Stimulated activated CD4-positive, alpha-beta T cell treated with anti-CD3 and anti-CD28 coated beads, TNF-alpha, amount 100 ng/mL, for 24 hours (primary cell): Measurements from ENCODE around the gene DCAF5.
"Not testable (repeated sequence)": the region's sequence is repeated elsewhere in the genome, so short reads cannot be mapped to it uniquely, and the experiment has no call there.

Experiments
- DNase-seq, 3 experiments: peaks; one replicate each; pipeline ENCODE4 v3.0.0-alpha.2; 2020; ENCODE audit warnings: low read depth in 3 of 3

DCAF5 gene

GRCh38 chr14:69096781-69097475 lies 56.0 kb downstream of the DCAF5 start:
- DNase-seq = no peak

DNA sequence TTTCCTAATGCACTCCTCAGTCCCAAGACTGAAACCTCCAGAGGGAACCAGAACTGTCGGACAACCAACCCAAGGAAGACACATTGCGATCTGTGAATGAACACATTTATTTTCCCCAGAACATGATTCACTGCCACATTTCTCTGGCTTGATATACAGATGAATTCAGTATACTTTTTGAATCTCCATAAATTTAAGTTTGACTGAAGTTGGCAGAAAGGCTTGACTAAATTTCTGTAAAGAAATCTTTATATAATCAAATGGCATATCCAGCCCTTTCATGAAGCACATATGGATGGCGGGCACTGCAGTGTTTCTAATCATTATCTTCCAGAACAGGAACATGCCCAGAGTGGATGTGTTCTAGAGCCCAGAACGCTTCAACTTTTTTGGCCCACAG lies 56.7 kb downstream of the DCAF5 start:
- no peak for DNase-seq

DNA sequence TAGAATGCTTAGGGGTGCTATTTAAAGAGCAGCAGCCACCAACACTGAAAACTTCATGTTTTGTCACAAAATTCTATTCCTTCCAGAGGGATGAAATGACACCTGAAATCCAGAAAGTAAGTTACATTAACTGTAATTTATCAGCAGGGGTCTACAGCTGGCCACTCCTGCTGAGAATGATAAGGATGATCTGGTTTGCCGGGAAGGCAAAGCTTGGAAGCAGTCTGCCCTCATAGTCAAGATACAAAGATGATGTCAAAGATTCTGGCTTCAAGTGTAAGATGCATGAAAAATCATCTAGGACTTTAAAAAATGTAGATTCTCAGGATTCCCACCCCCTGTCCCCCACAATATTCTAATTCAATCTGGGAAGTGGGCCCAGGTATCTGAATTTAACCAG lies 58.4 kb downstream of the DCAF5 start:
- DNase-seq = no peak

- no peak for DNase-seq
These were observed 59.1 kb downstream of the DCAF5 start for GRCh38 chr14:69093631-69094421.

- no peak for DNase-seq
These were observed 60.0 kb downstream of the DCAF5 start for GRCh38 chr14:69092840-69093422.

DNA sequence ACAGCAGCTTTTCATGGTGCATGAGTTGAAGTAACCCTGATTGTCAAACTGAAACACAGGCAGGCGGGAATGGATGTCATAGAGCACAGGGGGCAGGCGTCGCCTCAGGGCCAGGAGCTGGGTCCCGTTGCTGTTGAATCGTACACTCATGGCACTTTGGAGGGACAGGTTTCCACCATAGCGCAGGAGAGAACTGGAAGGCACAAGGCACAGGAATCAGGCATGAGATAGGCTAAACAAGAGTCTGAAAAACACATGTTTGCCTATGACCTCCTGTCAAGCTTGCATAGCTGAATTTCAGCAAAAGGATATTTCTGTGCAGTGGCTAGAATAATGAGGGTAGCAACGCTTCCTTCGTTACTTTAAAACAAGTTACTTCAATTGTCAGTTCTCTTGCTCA lies 61.2 kb downstream of the DCAF5 start:
- DNase-seq = no peak

DNA sequence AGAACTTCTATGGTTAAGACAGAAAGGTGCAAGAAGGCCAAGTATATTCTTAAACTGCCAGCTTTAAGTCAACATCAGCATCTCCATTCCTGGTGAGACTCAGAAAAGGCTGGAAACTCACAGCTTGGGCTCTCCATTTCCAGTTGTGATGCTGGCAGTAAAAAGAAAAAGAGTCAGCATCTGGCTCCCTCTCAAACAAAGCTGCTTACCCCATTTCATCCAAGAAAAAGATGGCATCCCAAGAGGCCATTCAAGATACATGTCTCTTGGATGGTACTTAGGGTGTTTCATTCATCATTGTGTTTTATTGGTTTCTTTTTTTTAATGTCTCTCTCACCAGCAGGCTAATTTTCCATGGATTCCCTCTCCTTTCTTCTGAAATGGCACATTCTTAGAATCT lies 61.9 kb downstream of the DCAF5 start:
- no peak for DNase-seq

DNA sequence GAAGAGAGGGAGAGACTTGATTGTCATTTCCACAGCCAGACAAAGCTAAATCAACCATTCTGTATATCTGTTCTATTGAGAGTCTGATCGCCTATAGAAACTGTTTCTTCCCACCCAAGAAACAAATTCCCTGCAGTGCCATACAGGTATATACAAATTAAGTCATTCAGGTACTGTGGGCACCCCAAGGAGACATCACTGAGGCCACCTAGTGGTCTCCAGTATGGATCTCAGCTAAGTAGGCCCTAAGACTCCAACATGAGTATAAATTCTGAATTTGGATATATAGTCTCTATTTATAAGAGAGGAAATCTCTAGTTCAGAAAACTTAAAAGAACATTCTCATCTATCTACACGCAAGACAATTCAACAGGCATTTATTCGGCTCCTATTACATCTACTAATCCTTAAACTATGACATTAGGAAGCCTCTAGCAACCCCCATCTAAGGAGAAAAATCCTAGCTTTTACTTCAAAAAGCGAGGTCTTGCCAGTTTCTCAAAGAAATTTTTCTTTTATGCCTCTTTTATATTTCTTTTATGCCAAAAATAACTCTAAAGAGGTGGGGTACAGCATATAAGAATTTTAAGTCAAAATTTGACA lies 62.6 kb downstream of the DCAF5 start:
- DNase-seq = peak in 1 of 3 experiments; percentile 7

DNA sequence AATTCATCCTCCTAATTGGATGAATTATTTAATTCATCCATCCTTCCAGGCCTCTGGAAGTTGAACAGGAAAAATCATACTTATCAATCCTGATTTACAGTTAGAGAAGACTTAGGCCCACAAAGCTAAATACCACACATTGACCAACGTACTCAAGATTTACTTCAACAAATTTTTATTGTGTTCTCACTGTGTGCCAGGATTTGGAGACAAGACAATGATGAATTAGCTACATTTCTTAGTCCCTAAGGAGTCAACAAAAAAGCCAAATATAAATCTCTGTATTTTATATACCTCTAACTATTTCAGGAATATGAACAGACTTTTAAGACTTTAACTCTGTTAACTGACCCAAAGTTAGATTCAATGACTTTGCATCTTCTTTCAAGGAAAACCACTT lies 63.9 kb downstream of the DCAF5 start:
- DNase-seq = no peak

DNA sequence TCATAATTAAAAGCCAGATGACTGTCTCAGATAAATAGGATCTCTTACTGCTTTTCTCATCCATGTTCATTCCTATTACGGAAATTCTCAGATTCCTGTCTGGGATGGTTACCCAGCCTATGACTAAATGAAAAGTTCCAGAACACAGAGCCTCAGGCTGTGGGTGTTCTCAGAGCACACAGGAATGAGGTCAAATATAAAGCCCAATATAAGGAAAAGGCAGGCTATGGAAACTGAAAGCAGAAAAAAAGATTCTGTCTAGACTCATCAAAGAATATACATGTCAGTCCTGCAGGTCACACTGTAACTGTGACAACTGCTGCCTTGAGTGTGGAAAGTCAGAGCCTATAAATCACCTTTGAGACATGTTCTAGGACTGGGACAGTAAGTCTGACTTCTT lies 64.3 kb downstream of the DCAF5 start:
- DNase-seq = no peak

DNA sequence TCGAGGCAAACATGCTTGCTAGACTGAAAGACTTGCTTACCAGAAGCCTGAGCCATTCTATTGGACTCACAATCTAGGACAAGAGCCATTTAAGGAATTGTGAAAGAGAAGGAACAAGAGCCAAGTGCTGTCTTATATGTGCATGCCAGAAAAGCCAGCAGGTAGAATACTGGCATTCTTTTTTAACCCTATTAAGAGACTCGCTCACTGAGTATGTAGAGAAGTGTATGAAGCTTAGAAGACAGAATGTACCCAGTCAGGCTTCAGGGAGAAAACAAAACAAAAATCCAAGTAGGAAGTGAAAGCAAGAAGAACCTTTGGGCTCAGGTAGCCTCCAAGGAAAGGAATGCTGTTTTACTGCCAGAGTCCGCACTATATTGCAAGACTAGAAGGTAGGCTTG lies 65.9 kb downstream of the DCAF5 start:
- DNase-seq = no peak

DNA sequence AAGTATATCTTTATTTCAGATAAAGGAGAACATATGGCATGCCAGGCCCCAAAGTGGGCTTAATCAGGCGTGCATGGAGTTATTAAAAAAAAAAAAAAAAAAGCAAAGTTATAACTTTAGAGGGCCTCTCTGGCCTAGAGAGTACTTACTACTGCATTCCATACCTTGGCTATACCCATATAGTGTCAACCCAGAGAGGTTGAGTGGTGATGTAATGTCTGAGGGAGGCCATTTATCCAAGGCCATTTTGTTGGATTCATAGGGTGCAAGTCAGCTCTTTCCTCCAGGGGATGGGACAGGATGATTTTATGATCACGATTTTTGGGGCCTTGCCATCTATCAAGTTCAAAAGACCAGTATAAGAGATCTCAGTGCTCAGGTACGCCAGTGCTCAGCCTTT lies 66.4 kb downstream of the DCAF5 start:
- DNase-seq = no peak

GRCh38 chr14:69084023-69084422 lies 68.9 kb downstream of the DCAF5 start:
- no peak for DNase-seq

DNA sequence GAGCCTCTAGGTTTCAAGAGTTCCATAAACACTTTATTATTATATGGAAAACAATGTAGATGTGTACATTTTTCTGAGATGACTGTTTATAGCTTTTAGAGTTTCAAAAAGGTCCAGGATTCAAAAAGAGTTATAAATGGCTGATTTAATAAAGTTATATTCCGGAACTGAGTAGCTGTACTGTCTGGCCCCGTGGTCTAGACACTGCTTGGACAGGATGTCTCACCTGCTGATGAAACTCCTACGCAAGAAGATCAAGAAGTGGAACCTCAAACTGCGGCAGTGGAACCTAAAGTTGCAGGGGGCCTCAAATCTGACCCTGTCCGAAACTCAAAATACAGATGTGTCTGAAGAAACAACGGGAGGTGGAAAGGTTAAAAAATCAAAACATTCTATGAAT lies 69.7 kb downstream of the DCAF5 start:
- no peak for DNase-seq

DNA sequence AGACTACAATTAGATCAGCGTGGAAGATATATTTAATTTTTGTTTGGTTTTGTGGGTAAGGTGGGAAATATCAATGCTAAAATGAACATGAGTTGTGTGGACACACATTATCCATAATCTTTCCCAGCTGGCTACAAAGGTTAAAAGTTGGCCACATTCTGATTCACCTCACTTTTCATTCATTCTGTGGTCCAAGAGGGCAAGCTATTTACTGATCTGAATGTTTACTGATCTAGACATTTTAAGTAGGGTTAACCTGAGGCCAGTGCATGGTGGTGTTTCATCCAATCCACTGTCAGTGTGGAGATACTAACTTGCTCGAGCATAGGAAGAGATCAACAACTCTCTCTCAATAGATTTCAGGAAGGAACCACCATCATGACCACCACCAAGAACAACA lies 71.6 kb downstream of the DCAF5 start:
- no peak for DNase-seq

GRCh38 chr14:69079747-69080146 lies 73.2 kb downstream of the DCAF5 start:
- DNase-seq = no peak

- no peak for DNase-seq
These were observed 73.7 kb downstream of the DCAF5 start for GRCh38 chr14:69079188-69079742.

DNA sequence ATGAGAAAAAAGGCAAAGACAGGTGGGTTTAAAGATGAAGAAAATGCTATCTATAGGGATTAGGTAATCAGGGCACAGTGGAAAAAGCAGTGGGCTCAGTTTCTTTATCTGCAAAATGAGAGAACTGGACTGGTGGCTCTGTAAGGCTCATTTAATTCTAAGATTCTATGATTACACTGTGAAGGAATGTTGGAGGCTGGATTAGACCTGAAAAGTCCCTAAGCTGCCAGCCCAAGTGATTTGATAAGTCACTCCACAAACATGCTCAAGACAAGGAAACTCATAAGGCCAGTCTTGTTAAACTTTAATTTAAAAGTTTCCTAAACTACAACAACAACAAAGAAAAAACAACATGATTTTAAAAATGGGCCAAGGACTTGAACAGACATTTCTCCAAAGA lies 75.1 kb downstream of the DCAF5 start:
- no peak for DNase-seq

GRCh38 chr14:69077185-69077584 lies 75.7 kb downstream of the DCAF5 start:
- not testable (repeated sequence) for DNase-seq

- DNase-seq = no peak
These were observed 76.6 kb downstream of the DCAF5 start for GRCh38 chr14:69076341-69076740.

- DNase-seq = no peak
These were observed 79.0 kb downstream of the DCAF5 start for GRCh38 chr14:69073915-69074314.

- no peak for DNase-seq
These were observed 79.5 kb downstream of the DCAF5 start for GRCh38 chr14:69073429-69073828.
